Adrenal gland (tissue), 5 donors: Measurements from ENCODE around the gene ZDHHC14.

ENCODE experiments used
- CTCF ChIP-seq, 6 experiments: fragments of 450-650 bp in 4 of 6; fragments of 200-600 bp in 2 of 6; sonication (generic) in 1 of 6; IDR thresholded peaks; 1 replicate in 5 of 6; 2 replicates in 1 of 6; pipeline versions ENCODE4 v1.5.1 to v1.8.0; 2016 to 2021; ENCODE audit warnings: antibody characterized with exemption in 6 of 6, mild to moderate bottlenecking in 2 of 6, moderate library complexity in 1 of 6
- POLR2A ChIP-seq, 2 donors: fragments of 450-650 bp; IDR thresholded peaks; one replicate each; pipeline ENCODE4 v1.6.1; 2017; ENCODE audit warnings: antibody characterized with exemption in 2 of 2, mild to moderate bottlenecking in 2 of 2, moderate library complexity in 1 of 2
- donor health status: DM: no; HTN: no; CAD: no.

DNA sequence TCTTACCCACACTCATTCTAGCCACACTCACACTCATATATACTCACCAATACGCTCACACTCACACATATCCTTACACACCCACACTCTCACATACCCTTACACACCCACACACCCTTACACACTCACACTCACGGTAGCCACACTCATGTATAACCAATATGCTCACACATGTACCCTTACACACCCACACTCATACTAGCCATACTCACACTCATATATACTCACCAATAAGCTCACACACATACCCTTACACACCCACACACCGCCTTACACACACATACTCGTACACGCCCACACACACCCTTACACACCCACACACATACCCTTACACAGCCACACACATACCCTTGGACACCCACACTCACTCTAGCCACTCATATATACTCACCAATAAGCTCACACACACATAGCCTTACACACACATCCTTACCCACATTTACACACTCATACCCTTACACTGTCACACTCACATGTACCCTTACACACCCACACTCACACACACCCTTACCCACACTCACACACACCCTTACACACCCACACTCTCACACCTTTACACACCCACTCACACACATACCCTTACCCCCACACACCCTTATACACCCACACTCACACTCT lies 249.6 kb downstream of the ZDHHC14 start:
- TF ChIP-seq CTCF (IDR thresholded peaks at IDR 0.05): no peak
- TF ChIP-seq POLR2A (IDR thresholded peaks at IDR 0.05): no peak
